Karpas-422 (cell line): ENCODE measurements around the gene CHIC2. TPM values are rescaled to one million over a fixed set of nuclear protein-coding genes. Genes with fewer than 3 reads are reported as not detected.
A peak's percentile ranks its signal among the peaks of the same experiment; 100 is the strongest.

Source experiments
- DNase-seq: peaks from one replicate; pipeline ENCODE4 v3.0.0-alpha.2; 2015
- H2AFZ ChIP-seq: fragments of 200-600 bp; sonication (generic); 2 replicates; pipeline ENCODE4 v1.6.1; 2014; ENCODE audit warnings: antibody characterized with exemption, low read length, mixed read lengths
- H3K27ac ChIP-seq: fragments of 200-600 bp; sonication (generic); 2 replicates; pipeline ENCODE4 v1.5.1; 2014; ENCODE audit warnings: mild to moderate bottlenecking, low read length, moderate library complexity
- H3K27me3 ChIP-seq: fragments of 200-600 bp; sonication (generic); 2 replicates; pipeline ENCODE4 v1.6.1; 2014; ENCODE audit warnings: low read length, mixed read lengths
- H3K36me3 ChIP-seq: fragments of 200-600 bp; sonication (generic); 2 replicates; pipeline ENCODE4 v1.6.1; 2014; ENCODE audit warnings: low read length, mixed read lengths; ENCODE audit not compliant: insufficient read depth
- H3K4me1 ChIP-seq: fragments of 200-600 bp; sonication (generic); 2 replicates; pipeline ENCODE4 v1.6.1; 2014; ENCODE audit warnings: mild to moderate bottlenecking, low read length, mixed read lengths
- H3K4me2 ChIP-seq: fragments of 200-600 bp; sonication (generic); 2 replicates; pipeline ENCODE4 v1.6.1; 2014; ENCODE audit warnings: low read length, low read depth, mild to moderate bottlenecking; ENCODE audit not compliant: poor library complexity, severe bottlenecking
- H3K4me3 ChIP-seq: fragments of 200-600 bp; sonication (generic); 2 replicates; pipeline ENCODE4 v1.5.1; 2014; ENCODE audit warnings: mild to moderate bottlenecking, antibody characterized with exemption, low read length, mixed read lengths
- H3K79me2 ChIP-seq: fragments of 200-600 bp; sonication (generic); 2 replicates; pipeline ENCODE4 v1.6.1; 2014; ENCODE audit warnings: mild to moderate bottlenecking, low read length, mixed read lengths
- H3K9ac ChIP-seq: fragments of 200-600 bp; sonication (generic); 2 replicates; pipeline ENCODE4 v1.6.0; 2014; ENCODE audit warnings: low read length
- H3K9me2 ChIP-seq: fragments of 200-600 bp; sonication (generic), shearing (Covaris generic); replicated peaks from 2 replicates; pipeline ENCODE4 v1.6.0; 2014; ENCODE audit warnings: mild to moderate bottlenecking, low read length, moderate library complexity; ENCODE audit not compliant: insufficient read depth
- H3K9me3 ChIP-seq: fragments of 300-700, 200-600 bp; sonication (generic); 2 replicates; pipeline ENCODE4 v1.6.1; 2014; ENCODE audit warnings: low read length, mixed read lengths
- H4K20me1 ChIP-seq: fragments of 200-600 bp; sonication (generic); 2 replicates; pipeline ENCODE4 v1.6.1; 2014; ENCODE audit warnings: mild to moderate bottlenecking, antibody characterized with exemption, low read length, low read depth; ENCODE audit not compliant: insufficient read depth
- small RNA-seq: library from RNA; depleted of rRNA; stranded (forward); fragments of <200 nt; gene quantifications from one replicate; pipeline ENCODE3, GENCODE V24; 2014
- total RNA-seq: library from RNA; depleted of rRNA; stranded (reverse); fragments of >200 nt; shearing (Covaris generic); gene quantifications from 2 replicates; pipeline ENCODE4 v1.2.3, GENCODE V29; 2014; ENCODE audit warnings: low replicate concordance; rRNA removed

CHIC2 gene
- total RNA-seq, 1 experiment from 2014 or later, result 116 TPM

- H3K4me2 ChIP-seq, result peak overlapping the region; percentile 85
- H2AFZ ChIP-seq, result no peak overlapping the region
- H4K20me1 ChIP-seq, result no peaks in the 10 kb centered on the region
Observed at GRCh38 chr4:53963781-53964180, 100.6 kb downstream of the CHIC2 start.

DNA sequence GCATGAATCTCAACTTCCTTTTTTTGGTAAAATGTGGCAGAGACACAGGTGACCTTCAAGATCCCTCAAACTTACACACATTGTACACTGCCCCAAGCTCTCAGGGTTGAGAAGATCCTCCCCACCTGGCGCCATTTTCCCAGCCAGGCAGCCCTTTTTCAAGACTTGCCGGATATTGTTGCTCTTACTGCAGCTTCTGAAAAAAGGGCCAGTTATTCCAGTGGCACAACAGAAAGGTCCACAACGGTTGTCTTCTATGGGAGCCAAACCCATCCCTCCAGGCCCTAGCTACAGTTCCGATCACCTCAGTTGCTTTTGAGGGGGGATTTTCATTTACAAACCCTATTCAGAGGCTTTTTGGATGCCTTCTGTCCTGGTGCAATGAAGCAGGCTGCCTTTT lies 101.1 kb downstream of the CHIC2 start:
- Histone ChIP-seq H3K79me2 (no peaks in the 10 kb centered on the region), H3K9me3 (no peaks in the 10 kb centered on the region), H3K27ac (peak overlapping the region; percentile 98), H3K4me3 (peak overlapping the region; percentile 54), H3K27me3 (no peaks in the 10 kb centered on the region), H2AFZ (no peak overlapping the region), H3K4me1 (peaks cover 80% of the 10 kb centered on the region), H3K9me2 (no peaks in the 10 kb centered on the region), H3K9ac (peak overlapping the region; percentile 74), H3K36me3 (no peaks in the 10 kb centered on the region), H3K4me2 (peak overlapping the region; percentile 85), H4K20me1 (no peaks in the 10 kb centered on the region)
- peak; percentile 55 for DNase-seq

More at GRCh38 chr4:53963781-53964180, 100.6 kb downstream of the CHIC2 start:
- H3K27me3 ChIP-seq, result no peaks in the 10 kb centered on the region
- H3K4me3 ChIP-seq, result peak overlapping the region; percentile 54
- H3K9me2 ChIP-seq, result no peaks in the 10 kb centered on the region
- DNase-seq, result peak; percentile 83
- H3K27ac ChIP-seq, result peak overlapping the region; percentile 98
- H3K79me2 ChIP-seq, result no peaks in the 10 kb centered on the region
- peaks cover 80% of the 10 kb centered on the region for H3K4me1 ChIP-seq
- peak overlapping the region; percentile 74 for H3K9ac ChIP-seq
- H3K36me3 ChIP-seq, result no peaks in the 10 kb centered on the region
- H3K9me3 ChIP-seq, result no peaks in the 10 kb centered on the region

DNA sequence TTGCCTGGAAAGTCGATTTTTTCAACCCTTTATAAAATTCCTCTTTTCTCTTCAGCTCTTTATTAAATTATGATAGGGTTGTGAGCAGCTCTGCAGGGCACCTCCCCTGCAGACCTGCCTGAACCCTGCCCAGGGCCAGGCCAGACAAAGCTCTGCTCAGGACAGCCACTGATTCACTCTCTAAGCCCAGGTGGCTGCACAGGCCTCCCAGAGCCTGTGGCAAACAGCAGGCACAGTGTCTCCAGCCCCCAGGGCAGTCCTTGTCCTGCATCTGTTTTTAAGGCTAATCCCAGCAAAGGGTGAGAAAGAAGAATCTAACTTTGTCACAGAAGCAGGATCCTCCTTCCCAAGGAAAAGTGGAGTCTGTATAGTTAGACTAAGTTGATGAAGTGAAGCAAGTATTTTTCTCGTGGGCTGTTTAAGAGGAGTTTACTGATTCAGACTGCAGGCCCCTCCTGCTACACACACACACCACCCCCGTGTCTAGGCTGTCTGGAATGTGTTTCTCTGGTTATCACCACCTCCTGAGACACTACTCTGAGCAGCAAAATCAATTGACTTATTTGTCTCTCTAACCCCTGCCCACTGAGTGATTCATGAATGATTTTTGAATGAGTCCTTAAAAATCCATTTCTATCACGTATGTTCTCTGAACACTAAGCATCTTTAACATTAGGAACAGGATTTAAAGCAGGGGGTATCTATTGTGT lies 101.7 kb downstream of the CHIC2 start:
- Histone ChIP-seq H3K36me3 (no peaks in the 10 kb centered on the region), H3K4me2 (peak overlapping the region; percentile 85), H3K4me1 (peaks cover 76% of the 10 kb centered on the region), H3K27me3 (no peaks in the 10 kb centered on the region), H3K4me3 (peak overlapping the region; percentile 54; the same call in 1 of the 2 replicates), H3K9me2 (no peaks in the 10 kb centered on the region), H3K9me3 (no peaks in the 10 kb centered on the region), H4K20me1 (no peaks in the 10 kb centered on the region), H3K27ac (peak overlapping the region; percentile 98), H2AFZ (no peak overlapping the region), H3K79me2 (no peaks in the 10 kb centered on the region), H3K9ac (peak overlapping the region; percentile 74)
- DNase-seq, result peak; percentile 63

DNA sequence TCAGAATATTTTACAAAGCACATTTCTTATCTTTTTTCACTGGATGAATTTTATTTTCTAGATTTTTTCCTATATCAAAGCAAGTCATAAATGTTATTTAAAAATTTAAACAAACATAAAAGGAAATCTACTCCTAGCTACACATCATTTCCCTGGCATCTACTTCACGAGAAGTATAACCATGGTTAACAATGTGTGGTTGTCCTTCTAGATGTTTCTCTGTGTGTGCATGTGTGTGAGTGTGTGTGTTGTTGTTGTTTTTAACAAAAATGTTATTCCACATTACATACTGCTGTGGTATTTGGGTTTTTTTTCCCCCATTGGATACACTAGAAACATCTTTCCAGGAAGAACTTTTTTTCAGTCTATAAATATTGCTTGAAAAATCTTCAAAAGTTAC lies 103.1 kb downstream of the CHIC2 start:
- H3K9ac ChIP-seq, result peak overlapping the region; percentile 74
- peak overlapping the region; percentile 98 for H3K27ac ChIP-seq
- peak overlapping the region; percentile 85 for H3K4me2 ChIP-seq
- H3K36me3 ChIP-seq, result no peaks in the 10 kb centered on the region
- peaks cover 73% of the 10 kb centered on the region for H3K4me1 ChIP-seq
- no peaks in the 10 kb centered on the region for H3K79me2 ChIP-seq
- H3K4me3 ChIP-seq, result no peak overlapping the region
- H4K20me1 ChIP-seq, result no peaks in the 10 kb centered on the region
- no peak overlapping the region for H2AFZ ChIP-seq
- no peaks in the 10 kb centered on the region for H3K9me3 ChIP-seq
- DNase-seq, result no peak
- H3K9me2 ChIP-seq, result no peaks in the 10 kb centered on the region
- no peaks in the 10 kb centered on the region for H3K27me3 ChIP-seq

DNA sequence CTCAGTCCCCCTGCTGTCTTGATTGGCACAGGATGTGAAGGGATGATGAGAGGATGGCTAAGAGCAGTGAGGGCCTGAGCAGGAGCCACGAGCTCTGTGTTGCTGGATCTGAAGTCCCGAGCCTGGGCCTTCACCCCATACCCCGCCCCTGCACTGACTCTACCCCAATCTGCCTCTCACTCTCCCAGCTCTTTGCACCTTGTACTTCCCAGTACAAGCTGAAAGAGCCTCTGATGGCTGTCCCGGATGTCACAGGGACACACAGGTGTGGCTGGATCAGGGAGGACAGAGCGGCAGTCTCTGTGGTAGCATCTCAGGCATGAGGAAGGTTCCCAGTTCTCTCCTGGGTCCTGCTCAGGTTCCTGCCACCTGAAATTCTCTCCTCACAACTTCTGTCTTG lies 103.6 kb downstream of the CHIC2 start:
- Histone ChIP-seq H3K4me1 (peaks cover 70% of the 10 kb centered on the region), H3K27me3 (no peaks in the 10 kb centered on the region), H3K36me3 (no peaks in the 10 kb centered on the region), H3K9me2 (no peaks in the 10 kb centered on the region), H3K4me2 (peak overlapping the region; percentile 85), H2AFZ (no peak overlapping the region), H3K4me3 (no peak overlapping the region), H3K27ac (peak overlapping the region; percentile 98), H3K9ac (peak overlapping the region; percentile 74), H4K20me1 (no peaks in the 10 kb centered on the region), H3K9me3 (no peaks in the 10 kb centered on the region), H3K79me2 (no peaks in the 10 kb centered on the region)
- no peak for DNase-seq

Small RNAs within 50 kb of the gene (small RNA-seq; reads per million reads assigned to genes)
- gene AC110792.1 (not detected), gene AC110792.3 (0.24 reads per million)

Other genes with a start within 250 kb of the CHIC2 start
- gene GSX2, start 35.6 kb upstream of the CHIC2 start, total RNA-seq, result 9.5 and 23.9 TPM in 2 replicates
- not detected in 2 replicates for gene PDGFRA, start 164.7 kb upstream of the CHIC2 start, total RNA-seq